GM23248 (cell line): ENCODE results near the gene HM13.

ENCODE experiments used
- EZH2 ChIP-seq: fragments of 200-600 bp; sonication (generic); IDR thresholded peaks from 2 replicates; pipeline ENCODE4 v1.6.1; 2018; ENCODE audit warnings: antibody characterized with exemption, mild to moderate bottlenecking; ENCODE audit not compliant: insufficient read depth, poor library complexity, severe bottlenecking
- EZH2phosphoT487 ChIP-seq: fragments of 200-600 bp; sonication (generic); IDR thresholded peaks from 2 replicates; pipeline ENCODE4 v1.6.1; 2018; ENCODE audit warnings: antibody characterized with exemption, moderate library complexity, mild to moderate bottlenecking, low read depth; ENCODE audit not compliant: insufficient read depth

- TF ChIP-seq EZH2phosphoT487, result no peak
- no peak for TF ChIP-seq EZH2
These were observed 55.1 kb downstream of the HM13 start for GRCh38 chr20:31569163-31570020.
